ENCODE measurements around the gene PRKAR1A.
"Not testable (repeated sequence)": the region's sequence is repeated elsewhere in the genome, so short reads cannot be mapped to it uniquely, and the experiment has no call there.

Gene PRKAR1A

DNA sequence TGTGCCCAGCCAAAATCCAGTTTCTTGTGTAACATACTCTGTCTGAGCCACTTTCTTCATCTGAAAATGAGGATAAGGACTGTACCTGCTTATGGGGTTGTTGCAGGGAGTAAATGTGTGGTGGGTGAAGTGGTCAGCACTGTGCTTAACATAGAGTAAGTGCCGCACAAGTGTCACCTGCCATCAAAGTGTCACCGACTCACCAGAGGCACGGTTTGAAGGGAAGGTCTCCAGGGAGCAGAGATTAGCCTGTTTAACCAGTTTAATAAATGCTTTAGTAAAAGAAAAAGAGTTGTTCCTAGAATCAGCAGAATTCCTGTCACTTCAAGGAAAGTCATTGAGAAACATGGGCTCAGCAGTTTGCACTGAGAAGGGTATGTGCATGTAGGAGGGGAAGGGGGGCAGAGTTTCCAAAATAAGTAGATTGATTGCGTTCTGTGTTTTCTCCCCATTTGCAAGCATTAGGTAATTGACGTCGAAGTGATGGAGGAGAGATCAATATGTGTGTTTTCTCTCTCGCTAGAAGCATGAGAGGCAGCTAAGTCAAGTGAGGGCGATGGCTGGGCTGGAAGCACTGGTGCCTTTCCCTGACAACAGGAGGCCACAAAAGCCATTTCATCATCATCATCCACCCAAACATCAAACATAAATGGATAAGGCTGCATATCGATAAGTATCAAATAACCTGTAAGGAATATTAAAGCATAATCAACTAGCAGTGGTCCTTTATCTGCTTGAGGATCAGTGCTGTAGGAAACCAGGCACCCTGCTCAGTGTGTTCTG, 69.8 kb downstream of the PRKAR1A start:
- no peaks in the 10 kb centered on the region for H3K4me1 ChIP-seq (ENCODE audit: control insufficient read depth in 1 of 2, insufficient read depth in 1 of 2, low read depth in 1 of 2, low read length in 1 of 2)
- H3K9me3 ChIP-seq: no peaks in the 10 kb centered on the region
- TF ChIP-seq CTCF (IDR thresholded peaks at IDR 0.05): no peak
- no peaks in the 10 kb centered on the region for H3K36me3 ChIP-seq
- no peak overlapping the region for H3K4me3 ChIP-seq (ENCODE audit: low read depth in 1 of 2, low read length in 1 of 2)
- H3K27me3 ChIP-seq: peaks cover 80% of the 10 kb centered on the region
- H3K27ac ChIP-seq: no peak overlapping the region

DNA sequence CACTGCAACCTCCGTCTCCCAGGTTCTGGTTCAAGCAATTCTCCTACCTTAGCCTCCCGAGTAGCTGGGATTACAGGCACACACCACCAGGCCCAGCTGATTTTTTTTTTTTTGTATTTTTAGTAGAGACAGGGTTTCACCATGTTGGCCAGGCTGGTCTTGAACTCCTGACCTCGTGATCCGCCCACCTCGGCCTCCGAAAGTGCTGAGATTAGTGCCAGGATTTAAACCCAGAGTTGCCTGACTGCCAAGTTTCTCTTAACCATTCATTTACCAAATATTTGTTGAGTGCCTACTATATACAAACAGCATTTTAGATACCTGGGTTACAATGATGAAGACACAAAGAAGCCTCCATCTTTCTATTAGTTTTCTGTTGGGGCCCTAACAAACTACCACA, 70.6 kb downstream of the PRKAR1A start:
- not testable (repeated sequence) for H3K4me1 ChIP-seq (ENCODE audit: control insufficient read depth in 1 of 2, insufficient read depth in 1 of 2, low read depth in 1 of 2, low read length in 1 of 2); H3K36me3 ChIP-seq; H3K4me3 ChIP-seq (ENCODE audit: low read depth in 1 of 2, low read length in 1 of 2); H3K9me3 ChIP-seq; H3K27ac ChIP-seq
- peaks cover 77% of the 10 kb centered on the region for H3K27me3 ChIP-seq

DNA sequence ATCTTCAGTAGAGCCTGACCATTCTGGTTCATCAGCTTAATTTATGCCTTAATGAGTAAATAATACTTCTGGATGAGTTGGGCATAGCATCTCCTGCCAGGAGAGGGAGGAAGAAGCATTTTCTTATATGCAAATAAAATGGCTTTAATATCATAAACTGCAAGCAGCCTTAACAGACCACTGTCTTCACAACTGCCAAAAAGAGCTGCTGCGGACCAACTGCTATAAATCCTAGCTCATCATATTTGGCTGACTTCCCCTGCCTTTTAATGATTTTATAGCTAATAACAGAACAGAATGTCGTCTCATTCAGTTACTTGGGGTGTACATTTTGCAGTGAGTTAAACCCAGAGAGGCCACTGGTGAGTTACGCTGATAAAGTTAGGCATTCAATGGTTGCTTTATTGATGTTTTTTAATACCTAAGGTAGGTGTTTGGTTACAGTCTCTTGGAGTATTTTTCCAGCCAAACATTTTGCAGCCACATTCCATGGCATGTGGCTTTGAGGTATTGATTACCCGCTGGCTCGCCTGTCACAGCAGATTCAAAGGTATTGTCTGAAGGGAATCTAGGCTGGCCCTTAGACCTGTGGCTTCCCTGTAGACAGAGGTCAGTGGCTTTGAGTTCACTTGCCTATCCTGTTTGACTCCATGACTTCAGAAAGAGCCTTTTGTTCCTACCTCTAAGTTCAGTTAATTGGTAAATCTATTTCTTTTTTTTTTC, 72.5 kb downstream of the PRKAR1A start:
- Histone ChIP-seq H3K4me3 (ENCODE audit: low read depth in 1 of 2, low read length in 1 of 2) (no peak overlapping the region), H3K4me1 (ENCODE audit: control insufficient read depth in 1 of 2, insufficient read depth in 1 of 2, low read depth in 1 of 2, low read length in 1 of 2) (no peaks in the 10 kb centered on the region), H3K36me3 (no peaks in the 10 kb centered on the region), H3K27ac (no peak overlapping the region), H3K27me3 (peaks cover 61% of the 10 kb centered on the region), H3K9me3 (no peaks in the 10 kb centered on the region)
- no peak for TF ChIP-seq CTCF (IDR thresholded peaks at IDR 0.05)

- Histone ChIP-seq H3K4me3 (ENCODE audit: low read depth in 1 of 2, low read length in 1 of 2) (no peak overlapping the region), H3K27me3 (peaks cover 54% of the 10 kb centered on the region), H3K36me3 (no peaks in the 10 kb centered on the region), H3K4me1 (ENCODE audit: control insufficient read depth in 1 of 2, insufficient read depth in 1 of 2, low read depth in 1 of 2, low read length in 1 of 2) (no peaks in the 10 kb centered on the region), H3K27ac (no peak overlapping the region), H3K9me3 (no peaks in the 10 kb centered on the region)
- no peak for TF ChIP-seq CTCF (IDR thresholded peaks at IDR 0.05)
Measured at GRCh38 chr17:68585643-68586042, 73.4 kb downstream of the PRKAR1A start.

DNA sequence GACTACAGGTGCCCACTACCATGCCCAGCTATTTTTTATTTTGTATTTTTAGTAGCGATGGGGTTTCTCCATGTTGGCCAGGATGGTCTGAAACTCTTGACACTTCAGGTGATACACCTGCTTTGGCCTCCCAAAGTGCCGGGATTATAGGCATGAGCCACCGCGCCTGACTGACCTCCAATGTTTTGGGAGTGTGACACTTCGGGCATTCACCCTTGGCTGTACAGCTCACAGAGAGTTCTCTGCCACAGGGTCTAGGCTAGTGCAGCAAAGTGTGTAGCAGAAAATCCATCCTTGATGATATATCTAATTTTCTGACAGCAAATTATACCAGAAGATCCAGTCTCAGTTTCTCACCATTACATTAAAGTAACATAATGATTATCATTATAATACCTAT, 74.8 kb downstream of the PRKAR1A start:
- no peaks in the 10 kb centered on the region for H3K9me3 ChIP-seq
- no peak for TF ChIP-seq CTCF (IDR thresholded peaks at IDR 0.05)
- no peak overlapping the region for H3K4me3 ChIP-seq (ENCODE audit: low read depth in 1 of 2, low read length in 1 of 2)
- no peaks in the 10 kb centered on the region for H3K36me3 ChIP-seq
- peaks cover 57% of the 10 kb centered on the region for H3K27me3 ChIP-seq
- no peaks in the 10 kb centered on the region for H3K4me1 ChIP-seq (ENCODE audit: control insufficient read depth in 1 of 2, insufficient read depth in 1 of 2, low read depth in 1 of 2, low read length in 1 of 2)
- no peak overlapping the region for H3K27ac ChIP-seq

GRCh38 chr17:68587847-68588246, 75.6 kb downstream of the PRKAR1A start:
- H3K9me3 ChIP-seq: no peaks in the 10 kb centered on the region
- no peak for TF ChIP-seq CTCF (IDR thresholded peaks at IDR 0.05)
- H3K4me3 ChIP-seq (ENCODE audit: low read depth in 1 of 2, low read length in 1 of 2): no peak overlapping the region
- no peak overlapping the region for H3K27ac ChIP-seq
- no peaks in the 10 kb centered on the region for H3K4me1 ChIP-seq (ENCODE audit: control insufficient read depth in 1 of 2, insufficient read depth in 1 of 2, low read depth in 1 of 2, low read length in 1 of 2)
- peaks cover 59% of the 10 kb centered on the region for H3K27me3 ChIP-seq
- no peaks in the 10 kb centered on the region for H3K36me3 ChIP-seq
